ENCODE data around the gene JMJD6. TPM values are rescaled to one million over a fixed set of nuclear protein-coding genes. Genes with fewer than 3 reads are reported as not detected.
"Not testable (repeated sequence)": the region's sequence is repeated elsewhere in the genome, so short reads cannot be mapped to it uniquely, and the experiment has no call there.

Gene JMJD6
- polyA plus RNA-seq, 1 donor: 32.7 TPM

DNA sequence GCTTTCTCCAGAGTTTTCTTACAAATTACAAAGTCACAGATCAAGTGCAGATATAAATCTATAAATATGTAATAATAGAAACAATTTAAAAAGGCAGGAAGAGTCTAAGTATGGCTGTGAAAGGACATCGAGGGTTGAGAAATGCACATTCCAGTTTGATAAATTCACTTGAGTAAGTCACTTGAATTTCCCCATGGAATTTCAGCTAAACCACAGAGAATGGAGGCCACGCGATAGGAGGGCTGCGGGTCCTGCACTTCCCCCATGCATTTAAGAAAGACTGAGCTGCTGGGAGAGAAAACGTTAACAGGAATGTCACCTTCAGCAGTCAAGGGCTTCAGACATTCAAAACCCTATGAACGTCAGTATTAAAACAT is 9.6 kb downstream of the JMJD6 start:
- Histone ChIP-seq H3K27me3 (ENCODE audit: control insufficient read depth, insufficient read depth, low read length) (no peaks in the 10 kb centered on the region), H3K9me3 (ENCODE audit: control insufficient read depth, low read depth, low read length) (no peaks in the 10 kb centered on the region), H3K36me3 (ENCODE audit: control insufficient read depth, insufficient read depth, low read length) (peaks cover 76% of the 10 kb centered on the region), H3K4me1 (ENCODE audit: control insufficient read depth, insufficient read depth, low read length) (peaks cover 7% of the 10 kb centered on the region), H3K4me3 (ENCODE audit: low read length) (no peak overlapping the region), H3K27ac (ENCODE audit: low read length) (peak overlapping the region; percentile 90)
- WGBS (ENCODE audit: insufficient coverage, low lambda C conversion rate): no CpG with 5 or more reads among the region's 6 CpGs
- DNase-seq: no peak

DNA sequence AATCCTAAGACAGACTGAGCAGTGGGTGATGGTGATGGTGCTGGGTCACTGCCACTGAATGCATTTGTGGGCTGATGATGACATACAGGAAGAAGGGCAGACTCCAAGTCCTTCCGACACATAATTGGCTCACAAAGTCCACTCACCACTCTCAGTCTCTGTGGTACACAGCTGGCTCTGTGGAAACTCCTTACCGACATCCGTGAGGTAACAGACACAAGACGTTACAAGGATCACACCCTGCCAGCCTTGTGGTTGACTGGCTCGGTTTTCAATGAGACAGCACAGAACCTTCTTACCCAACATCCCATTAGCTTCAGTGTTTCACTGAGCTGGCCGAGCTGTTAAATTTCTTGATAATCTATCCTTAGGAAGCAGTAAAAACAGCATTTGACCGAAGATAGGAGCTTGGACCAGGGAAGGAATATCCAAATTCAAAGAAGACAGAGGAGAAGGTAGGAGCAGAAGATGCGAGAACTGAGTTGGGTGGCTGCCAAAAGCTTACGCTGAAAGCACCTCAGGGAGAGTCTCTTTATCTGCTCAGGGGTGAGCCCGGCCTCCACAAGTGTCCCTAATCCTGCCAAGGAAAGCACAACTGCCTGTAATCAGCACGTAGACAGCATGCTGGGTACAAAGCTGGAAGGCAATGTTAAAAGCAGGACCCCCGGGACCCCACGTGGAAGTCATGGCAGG is 10.1 kb downstream of the JMJD6 start:
- Histone ChIP-seq H3K36me3 (ENCODE audit: control insufficient read depth, insufficient read depth, low read length) (peaks cover 71% of the 10 kb centered on the region), H3K4me1 (ENCODE audit: control insufficient read depth, insufficient read depth, low read length) (peaks cover 12% of the 10 kb centered on the region), H3K27me3 (ENCODE audit: control insufficient read depth, insufficient read depth, low read length) (no peaks in the 10 kb centered on the region), H3K9me3 (ENCODE audit: control insufficient read depth, low read depth, low read length) (no peaks in the 10 kb centered on the region), H3K4me3 (ENCODE audit: low read length) (no peak overlapping the region), H3K27ac (ENCODE audit: low read length) (peak overlapping the region; percentile 90)
- DNase-seq: peak; percentile 81 to 86
- 100% methylated on average over 1 of the region's 13 CpGs for WGBS (ENCODE audit: insufficient coverage, low lambda C conversion rate)

DNA sequence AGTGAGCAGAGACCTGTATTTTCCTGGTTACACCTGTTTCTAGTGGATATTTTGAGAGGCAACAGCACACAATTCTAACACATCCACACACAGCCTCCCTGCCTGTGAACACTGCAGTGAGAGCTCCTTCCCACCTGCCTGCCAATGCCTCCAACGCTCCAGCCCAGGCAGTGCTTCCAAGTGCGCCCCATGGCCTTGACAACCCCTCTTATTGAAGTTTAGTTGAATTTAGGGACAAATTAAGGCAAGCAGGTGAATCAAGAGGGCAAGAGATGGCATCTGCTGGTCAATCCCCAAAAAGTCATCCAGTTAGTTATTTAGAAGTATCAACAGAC is 10.9 kb downstream of the JMJD6 start:
- H3K27ac ChIP-seq (ENCODE audit: low read length): peak overlapping the region; percentile 66
- peaks cover 63% of the 10 kb centered on the region for H3K36me3 ChIP-seq (ENCODE audit: control insufficient read depth, insufficient read depth, low read length)
- H3K4me1 ChIP-seq (ENCODE audit: control insufficient read depth, insufficient read depth, low read length): peaks cover 16% of the 10 kb centered on the region
- H3K27me3 ChIP-seq (ENCODE audit: control insufficient read depth, insufficient read depth, low read length): no peaks in the 10 kb centered on the region
- no peak overlapping the region for H3K4me3 ChIP-seq (ENCODE audit: low read length)
- H3K9me3 ChIP-seq (ENCODE audit: control insufficient read depth, low read depth, low read length): no peaks in the 10 kb centered on the region
- WGBS (ENCODE audit: insufficient coverage, low lambda C conversion rate): no CpG with 5 or more reads among the region's 2 CpGs
- no peak for DNase-seq

DNA sequence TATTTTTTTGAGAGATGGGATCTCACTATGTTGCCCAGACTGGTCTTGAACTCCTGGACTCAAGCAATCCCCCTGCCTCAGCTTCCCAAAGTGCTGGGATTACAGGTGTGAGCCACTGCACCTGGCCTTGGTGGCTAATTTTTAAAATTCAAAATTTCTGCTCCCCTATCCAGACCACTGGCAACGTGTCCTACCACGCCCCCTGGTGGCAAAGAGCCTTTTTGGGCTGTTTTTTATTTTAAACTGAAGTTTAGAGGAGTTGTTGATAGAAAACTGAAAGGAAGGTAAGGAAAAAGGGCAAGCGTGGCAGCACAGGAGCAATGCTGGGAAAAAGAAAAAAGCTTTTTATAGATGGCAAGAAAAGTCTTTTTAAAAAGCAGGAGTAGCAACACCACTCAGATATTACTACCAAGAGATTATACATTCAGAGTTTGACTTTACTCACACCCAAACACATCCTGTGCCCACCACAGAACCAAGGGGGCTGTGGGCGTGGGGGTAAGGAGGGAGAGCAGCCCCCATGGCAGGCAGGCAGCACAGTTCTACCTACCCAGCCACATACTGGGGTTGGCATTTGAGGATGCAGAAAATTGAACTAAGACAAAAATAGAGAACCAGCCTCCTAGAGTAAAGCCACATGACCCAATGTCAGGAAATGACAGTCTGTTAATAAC is 11.4 kb downstream of the JMJD6 start:
- H3K27me3 ChIP-seq (ENCODE audit: control insufficient read depth, insufficient read depth, low read length): peaks cover 2% of the 10 kb centered on the region
- H3K4me1 ChIP-seq (ENCODE audit: control insufficient read depth, insufficient read depth, low read length): peaks cover 18% of the 10 kb centered on the region
- H3K27ac ChIP-seq (ENCODE audit: low read length): peak overlapping the region; percentile 66
- peaks cover 58% of the 10 kb centered on the region for H3K36me3 ChIP-seq (ENCODE audit: control insufficient read depth, insufficient read depth, low read length)
- H3K4me3 ChIP-seq (ENCODE audit: low read length): no peak overlapping the region
- no peak for DNase-seq
- whole genome bisulfite sequencing (ENCODE audit: insufficient coverage, low lambda C conversion rate): 31% methylated on average over 2 of the region's 4 CpGs
- H3K9me3 ChIP-seq (ENCODE audit: control insufficient read depth, low read depth, low read length): no peaks in the 10 kb centered on the region

DNA sequence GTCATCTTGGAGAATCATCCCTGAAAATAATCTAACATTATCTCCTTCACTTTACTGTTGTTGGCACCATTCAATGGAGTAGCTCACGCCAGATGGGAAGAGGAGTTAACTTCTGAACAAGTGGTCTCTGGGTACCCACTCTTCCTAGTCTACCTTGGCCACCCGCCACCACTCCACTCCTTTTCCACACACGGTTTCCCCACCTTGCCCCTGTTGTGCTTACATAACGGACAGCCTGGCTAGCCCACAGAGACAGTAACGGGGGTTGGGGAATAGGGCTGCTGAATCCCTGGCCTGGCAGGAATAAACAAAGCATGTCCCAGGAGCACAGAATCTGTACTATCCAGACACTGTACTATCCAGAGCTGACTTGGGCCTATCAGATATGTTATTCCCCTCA is 12.1 kb downstream of the JMJD6 start:
- H3K4me3 ChIP-seq (ENCODE audit: low read length): no peak overlapping the region
- peaks cover 51% of the 10 kb centered on the region for H3K36me3 ChIP-seq (ENCODE audit: control insufficient read depth, insufficient read depth, low read length)
- DNase-seq: no peak
- no peak overlapping the region for H3K27ac ChIP-seq (ENCODE audit: low read length)
- peaks cover 2% of the 10 kb centered on the region for H3K27me3 ChIP-seq (ENCODE audit: control insufficient read depth, insufficient read depth, low read length)
- WGBS (ENCODE audit: insufficient coverage, low lambda C conversion rate): no CpG with 5 or more reads among the region's 5 CpGs
- H3K4me1 ChIP-seq (ENCODE audit: control insufficient read depth, insufficient read depth, low read length): peaks cover 18% of the 10 kb centered on the region
- H3K9me3 ChIP-seq (ENCODE audit: control insufficient read depth, low read depth, low read length): no peaks in the 10 kb centered on the region

DNA sequence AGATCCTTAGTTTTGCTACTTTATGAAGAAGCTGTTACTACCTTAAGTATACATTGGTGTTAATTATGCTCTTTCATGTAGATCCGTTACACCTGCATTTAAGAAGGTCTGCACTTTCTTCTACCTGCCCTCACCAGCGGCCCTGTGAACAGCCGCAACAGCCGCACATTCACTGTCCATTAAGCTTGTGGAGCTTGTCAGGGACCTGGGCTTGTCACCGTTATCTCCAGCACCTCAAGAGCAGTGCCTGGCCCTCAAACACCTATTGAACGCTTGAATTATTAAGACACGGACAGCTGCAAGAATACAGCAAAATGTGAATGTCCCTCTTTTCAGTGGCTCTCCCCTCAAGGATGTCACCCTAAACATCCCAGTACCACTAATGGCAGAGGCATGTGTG is 12.6 kb downstream of the JMJD6 start:
- peaks cover 47% of the 10 kb centered on the region for H3K36me3 ChIP-seq (ENCODE audit: control insufficient read depth, insufficient read depth, low read length)
- H3K9me3 ChIP-seq (ENCODE audit: control insufficient read depth, low read depth, low read length): no peaks in the 10 kb centered on the region
- no peak overlapping the region for H3K4me3 ChIP-seq (ENCODE audit: low read length)
- peaks cover 20% of the 10 kb centered on the region for H3K4me1 ChIP-seq (ENCODE audit: control insufficient read depth, insufficient read depth, low read length)
- DNase-seq: no peak
- H3K27ac ChIP-seq (ENCODE audit: low read length): no peak overlapping the region
- H3K27me3 ChIP-seq (ENCODE audit: control insufficient read depth, insufficient read depth, low read length): peaks cover 2% of the 10 kb centered on the region
- no CpG with 5 or more reads among the region's 7 CpGs for WGBS (ENCODE audit: insufficient coverage, low lambda C conversion rate)

DNA sequence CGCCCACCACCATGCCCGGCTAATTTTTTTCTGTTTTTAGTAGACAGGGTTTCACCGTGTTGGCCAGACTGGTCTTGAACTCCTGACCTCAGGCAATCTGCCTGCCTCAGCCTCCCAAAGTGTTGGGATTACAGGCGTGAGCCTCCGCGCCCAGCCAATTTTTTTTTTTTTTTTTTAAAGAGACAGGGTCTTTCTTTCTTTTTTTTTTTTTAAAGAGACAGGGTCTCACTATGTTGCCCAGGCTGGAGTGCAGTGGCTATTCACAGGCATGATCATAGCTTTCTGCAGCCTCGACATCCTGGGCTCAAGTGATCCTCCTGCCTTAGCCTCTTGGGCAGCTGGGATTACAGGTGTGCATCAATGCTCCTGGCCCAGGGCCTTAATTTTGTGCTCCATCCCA is 14.1 kb downstream of the JMJD6 start:
- WGBS (ENCODE audit: insufficient coverage, low lambda C conversion rate): no CpG with 5 or more reads among the region's 7 CpGs
- DNase-seq: not testable (repeated sequence)

DNA sequence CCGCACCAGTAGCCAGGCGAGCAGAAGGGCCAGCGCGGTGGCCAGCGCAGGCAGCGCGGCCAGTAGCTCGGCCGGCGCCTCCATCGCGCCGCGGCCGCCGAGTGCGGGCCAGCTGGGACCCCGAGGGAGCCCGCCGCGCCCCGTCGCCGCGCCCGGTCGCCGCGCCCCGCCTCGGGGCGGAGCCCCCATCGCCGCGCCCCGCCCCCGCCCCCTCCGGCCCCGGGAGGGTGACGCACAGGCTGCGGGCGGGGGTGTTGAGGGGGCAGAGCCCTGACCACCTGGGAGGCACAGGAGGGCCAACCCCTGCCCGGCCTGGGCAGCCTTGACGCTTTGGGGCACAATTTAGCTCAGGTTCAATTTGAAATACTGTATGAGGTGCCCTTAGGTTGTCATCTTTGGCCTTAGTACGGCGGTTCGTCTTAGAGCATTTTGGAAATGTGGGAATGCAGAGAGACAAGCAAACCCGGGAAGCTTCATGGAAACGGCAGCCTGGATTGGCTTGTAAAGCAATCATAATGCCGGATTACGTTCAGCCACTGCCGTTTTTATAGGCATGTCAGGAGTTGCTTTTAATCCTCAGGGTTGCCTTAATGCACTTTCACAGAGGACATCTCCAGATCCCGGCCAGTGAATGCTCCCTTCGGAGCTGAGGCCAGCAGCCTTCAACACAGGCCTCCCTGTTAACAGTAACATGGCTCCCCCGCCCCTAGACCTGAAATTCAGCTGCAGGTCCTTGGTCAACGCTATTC is 15.4 kb downstream of the JMJD6 start, which contains the start of gene MXRA7:
MXRA7 (minus strand) TSS at position 103 of the 749 bp plus-strand sequence; CDS start at position 84, 19 bp downstream.
- peak; percentile 55 to 66 for DNase-seq
- peaks cover 2% of the 10 kb centered on the region for H3K27me3 ChIP-seq (ENCODE audit: control insufficient read depth, insufficient read depth, low read length)
- WGBS (ENCODE audit: insufficient coverage, low lambda C conversion rate): no CpG with 5 or more reads among the region's 56 CpGs
- H3K36me3 ChIP-seq (ENCODE audit: control insufficient read depth, insufficient read depth, low read length): peaks cover 21% of the 10 kb centered on the region
- no peaks in the 10 kb centered on the region for H3K9me3 ChIP-seq (ENCODE audit: control insufficient read depth, low read depth, low read length)
- H3K4me3 ChIP-seq (ENCODE audit: low read length): peak within 1 kb of the TSS; percentile 53
- peaks cover 22% of the 10 kb centered on the region for H3K4me1 ChIP-seq (ENCODE audit: control insufficient read depth, insufficient read depth, low read length)
- H3K27ac ChIP-seq (ENCODE audit: low read length): peak within 1 kb of the TSS; percentile 60

More for the DNA sequence above, 14.1 kb downstream of the JMJD6 start:
- H3K27me3 ChIP-seq (ENCODE audit: control insufficient read depth, insufficient read depth, low read length); H3K4me3 ChIP-seq (ENCODE audit: low read length); H3K9me3 ChIP-seq (ENCODE audit: control insufficient read depth, low read depth, low read length); H3K27ac ChIP-seq (ENCODE audit: low read length): not testable (repeated sequence)
- peaks cover 34% of the 10 kb centered on the region for H3K36me3 ChIP-seq (ENCODE audit: control insufficient read depth, insufficient read depth, low read length)
- H3K4me1 ChIP-seq (ENCODE audit: control insufficient read depth, insufficient read depth, low read length): peaks cover 29% of the 10 kb centered on the region

DNA sequence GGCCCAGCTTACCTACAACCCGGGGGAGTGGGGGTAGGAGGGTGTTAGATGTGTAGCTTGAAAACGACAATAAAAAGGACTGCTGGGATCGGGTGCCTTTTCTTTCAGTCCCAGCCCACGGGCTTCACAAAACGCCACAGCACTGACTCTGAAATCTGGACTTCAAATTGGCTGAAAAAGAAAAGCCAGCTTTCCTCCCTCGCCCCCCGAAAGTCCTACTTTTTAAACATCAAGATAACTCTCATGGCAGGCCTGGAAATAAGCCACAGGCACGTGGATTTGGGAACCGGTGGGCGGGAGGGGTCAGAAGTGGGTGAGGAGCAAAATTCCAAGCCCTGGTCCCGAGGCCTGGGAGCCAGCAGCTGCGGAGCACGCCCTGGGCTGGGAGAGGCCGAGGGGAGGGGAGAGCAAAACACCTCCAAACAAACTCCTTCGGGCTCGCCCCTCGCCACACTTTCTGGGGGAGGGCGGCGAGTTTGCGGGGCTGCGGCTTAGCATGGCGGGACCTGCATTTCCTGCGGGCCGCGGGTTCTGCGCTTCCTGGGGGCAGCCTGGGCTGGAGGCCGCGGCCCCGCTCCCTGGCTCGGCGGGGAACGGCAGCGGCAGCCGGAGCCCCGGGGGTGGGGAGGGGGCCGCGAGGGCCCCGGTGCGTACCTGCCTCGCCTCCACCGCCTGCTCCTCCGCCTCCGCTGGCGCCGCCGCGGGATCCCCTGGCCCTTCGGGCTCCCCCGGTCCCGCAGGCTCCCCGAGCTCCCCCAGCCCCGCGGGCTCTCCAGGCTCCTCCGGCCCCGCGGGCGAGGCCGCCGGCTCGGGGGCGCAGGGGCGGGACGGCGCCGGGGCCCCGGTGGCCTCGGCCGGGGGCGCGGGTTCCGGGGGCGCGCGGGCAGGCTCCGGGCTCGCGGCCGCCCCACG is 16.2 kb downstream of the JMJD6 start:
- peak overlapping the region; percentile 53 for H3K4me3 ChIP-seq (ENCODE audit: low read length)
- DNase-seq: peak in 1 of 2 donors; percentile 46
- H3K9me3 ChIP-seq (ENCODE audit: control insufficient read depth, low read depth, low read length); H3K27me3 ChIP-seq (ENCODE audit: control insufficient read depth, insufficient read depth, low read length): not testable (repeated sequence)
- H3K4me1 ChIP-seq (ENCODE audit: control insufficient read depth, insufficient read depth, low read length): peaks cover 22% of the 10 kb centered on the region
- peak overlapping the region; percentile 60 for H3K27ac ChIP-seq (ENCODE audit: low read length)
- H3K36me3 ChIP-seq (ENCODE audit: control insufficient read depth, insufficient read depth, low read length): peaks cover 13% of the 10 kb centered on the region
- no CpG with 5 or more reads among the region's 79 CpGs for WGBS (ENCODE audit: insufficient coverage, low lambda C conversion rate)

Measured in large intestine (tissue), 3 donors.